Caco-2 (cell line): ENCODE data around the gene GIPC3. TPM values are rescaled to one million over a fixed set of nuclear protein-coding genes. Genes with fewer than 3 reads are reported as not detected.

Experiments used
- BruUV-seq: library from RNA; stranded (reverse); fragments of 400-500 nt; replicated peaks from 2 replicates; lab custom pipeline; 2021; lab: Mats Ljungman, UMichigan
- CTCF ChIA-PET: fragments of 300-600 bp; sonication (Branson Sonifier 250); formaldehyde crosslinking; loops from one replicate; lab custom pipeline; 2022; ENCODE audit warnings: antibody characterized with exemption; lab: Charles Lee
- POLR2A ChIA-PET: fragments of 300-600 bp; sonication (Branson Sonifier 250); formaldehyde crosslinking; loops from one replicate; lab custom pipeline; 2022; ENCODE audit warnings: antibody characterized with exemption; lab: Charles Lee
- DNase-seq, 2 experiments: peaks; one replicate each; pipeline versions ENCODE4 v3.0.0 to v3.0.0-alpha.2; 2020 to 2022
- H3K27me3 ChIP-seq: replicated peaks from 2 replicates; pipeline ENCODE4 v1.6.0; 2011; ENCODE audit warnings: low read length; ENCODE audit not compliant: control insufficient read depth, insufficient read depth
- H3K36me3 ChIP-seq: 2 replicates; pipeline ENCODE4 v1.5.1; 2011; ENCODE audit warnings: low read length; ENCODE audit not compliant: control insufficient read depth, insufficient read depth
- H3K4me1 ChIP-seq: fragments of 250-450 bp; sonication (Bioruptor Pico); 2 replicates; pipeline ENCODE4 v1.5.1; 2020; ENCODE audit warnings: mild to moderate bottlenecking
- H3K4me3 ChIP-seq: 2 replicates; pipeline ENCODE4 v1.5.1; 2011; ENCODE audit warnings: low read depth, mild to moderate bottlenecking, control low read depth, low read length
- H3K9me3 ChIP-seq: fragments of 250-450 bp; sonication (Bioruptor Pico); 2 replicates; pipeline ENCODE4 v1.5.1; 2020; ENCODE audit warnings: mild to moderate bottlenecking, moderate library complexity
- H3K27ac Mint-ChIP-seq: one replicate; pipeline ENCODE4 v1.8.0; 2022; ENCODE audit warnings: mixed read lengths; ENCODE audit not compliant: unreplicated experiment
- H3K27me3 Mint-ChIP-seq: one replicate; pipeline ENCODE4 v1.8.0; 2022; ENCODE audit warnings: mixed read lengths; ENCODE audit not compliant: insufficient read depth, unreplicated experiment
- H3K36me3 Mint-ChIP-seq: one replicate; pipeline ENCODE4 v1.8.0; 2022; ENCODE audit warnings: mild to moderate bottlenecking, mixed read lengths; ENCODE audit not compliant: insufficient read depth, unreplicated experiment
- H3K4me1 Mint-ChIP-seq: one replicate; pipeline ENCODE4 v1.8.0; 2022; ENCODE audit warnings: low read depth, mixed read lengths; ENCODE audit not compliant: unreplicated experiment
- H3K4me3 Mint-ChIP-seq: one replicate; pipeline ENCODE4 v1.8.0; 2022; ENCODE audit warnings: mild to moderate bottlenecking, moderate library complexity, mixed read lengths; ENCODE audit not compliant: unreplicated experiment
- H3K9me3 Mint-ChIP-seq: one replicate; pipeline ENCODE4 v1.8.0; 2022; ENCODE audit warnings: mixed read lengths; ENCODE audit not compliant: unreplicated experiment
- CTCF ChIP-seq, 2 experiments: fragments of 200-600 bp in 1 of 2; IDR thresholded peaks; 1 replicate in 1 of 2; 2 replicates in 1 of 2; pipeline versions ENCODE4 v1.5.1 to v1.8.0; 2011 to 2022; ENCODE audit warnings: antibody characterized with exemption in 1 of 2, control low read depth in 1 of 2, inconsistent platforms in 1 of 2, low read depth in 1 of 2, low read length in 1 of 2, mild to moderate bottlenecking in 1 of 2, moderate library complexity in 1 of 2; ENCODE audit not compliant: insufficient read depth in 1 of 2, severe bottlenecking in 1 of 2, unreplicated experiment in 1 of 2
- intact Hi-C: fragments of 100-400 bp; cut with micrococcal nuclease; formaldehyde crosslinking; loops from one replicate; pipeline ENCODE4 v1.10.0; 2022; ENCODE audit not compliant: unreplicated experiment
- total RNA-seq: library from RNA; stranded (reverse); gene quantifications from 2 replicates; pipeline ENCODE4 v1.2.3, GENCODE V29; 2022

The GIPC3 gene
- total RNA-seq, 1 experiment from 2014 or later, result not detected

DNA sequence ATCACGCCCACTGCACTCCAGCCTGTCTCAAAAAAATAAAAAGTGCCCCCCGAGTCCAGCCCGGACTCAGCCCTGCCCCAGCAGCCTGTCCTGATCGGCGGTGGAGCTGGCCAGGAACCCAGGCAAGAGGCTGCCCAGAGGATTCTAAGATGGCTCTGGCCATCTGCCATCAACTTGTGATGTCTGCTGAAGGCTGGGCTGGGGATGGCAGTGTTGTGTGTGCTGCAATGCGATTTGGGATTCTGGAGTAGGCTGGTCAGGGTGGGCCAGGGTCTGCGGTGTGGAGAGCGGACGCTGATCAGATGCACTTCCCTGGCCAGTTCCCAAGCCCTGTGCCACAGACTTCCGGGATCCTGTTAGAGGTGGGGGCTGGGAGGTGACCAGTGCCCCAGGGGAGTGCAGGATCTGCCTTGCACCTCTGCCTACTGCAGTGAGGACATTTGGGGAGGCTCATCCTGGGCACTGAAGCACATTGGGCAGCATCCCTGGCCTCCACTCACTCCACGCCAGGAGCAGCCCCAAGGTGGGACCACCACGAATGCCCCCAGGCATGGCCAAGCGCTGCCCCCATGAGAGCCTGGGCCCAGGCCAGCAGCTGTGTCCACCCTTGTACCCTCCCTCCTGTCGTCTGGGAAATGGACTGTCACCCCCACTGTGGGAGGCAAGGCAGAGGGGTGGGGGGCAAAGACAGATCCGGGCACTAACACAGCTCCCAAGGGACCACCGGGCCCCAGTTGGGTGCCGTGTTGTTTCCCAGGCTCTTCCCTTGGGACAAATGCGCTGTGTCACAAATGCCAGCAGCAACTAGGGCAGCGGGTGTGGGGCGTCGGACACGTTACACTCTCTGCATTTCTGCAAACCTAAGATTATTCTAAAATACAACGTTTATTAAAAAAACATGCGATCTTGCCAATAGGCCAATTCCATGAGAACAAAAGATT, 24.8 kb downstream of the GIPC3 start:
- no peak overlapping the region for H3K27ac Mint-ChIP-seq
- Histone ChIP-seq H3K27me3 (no peaks in the 10 kb centered on the region), H3K36me3 (no peaks in the 10 kb centered on the region), H3K4me3 (no peak overlapping the region), H3K4me1 (no peaks in the 10 kb centered on the region), H3K9me3 (no peaks in the 10 kb centered on the region)
- no peaks in the 10 kb centered on the region for H3K27me3 Mint-ChIP-seq
- TF ChIP-seq CTCF (IDR thresholded peaks at IDR 0.05; ENCODE audit: insufficient read depth in 1 of 2, low read depth in 1 of 2, low read length in 1 of 2, severe bottlenecking in 1 of 2, unreplicated experiment in 1 of 2), result no peak
- no peaks in the 10 kb centered on the region for H3K9me3 Mint-ChIP-seq
- CTCF ChIA-PET, result no interaction called here
- no TSS peak for BruUV-seq
- H3K36me3 Mint-ChIP-seq, result peaks cover 6% of the 10 kb centered on the region
- POLR2A ChIA-PET, result no interaction called here
- no peaks in the 10 kb centered on the region for H3K4me1 Mint-ChIP-seq
- no peak for DNase-seq
- H3K4me3 Mint-ChIP-seq, result no peak overlapping the region
- intact Hi-C loops, result no loop called here

DNA sequence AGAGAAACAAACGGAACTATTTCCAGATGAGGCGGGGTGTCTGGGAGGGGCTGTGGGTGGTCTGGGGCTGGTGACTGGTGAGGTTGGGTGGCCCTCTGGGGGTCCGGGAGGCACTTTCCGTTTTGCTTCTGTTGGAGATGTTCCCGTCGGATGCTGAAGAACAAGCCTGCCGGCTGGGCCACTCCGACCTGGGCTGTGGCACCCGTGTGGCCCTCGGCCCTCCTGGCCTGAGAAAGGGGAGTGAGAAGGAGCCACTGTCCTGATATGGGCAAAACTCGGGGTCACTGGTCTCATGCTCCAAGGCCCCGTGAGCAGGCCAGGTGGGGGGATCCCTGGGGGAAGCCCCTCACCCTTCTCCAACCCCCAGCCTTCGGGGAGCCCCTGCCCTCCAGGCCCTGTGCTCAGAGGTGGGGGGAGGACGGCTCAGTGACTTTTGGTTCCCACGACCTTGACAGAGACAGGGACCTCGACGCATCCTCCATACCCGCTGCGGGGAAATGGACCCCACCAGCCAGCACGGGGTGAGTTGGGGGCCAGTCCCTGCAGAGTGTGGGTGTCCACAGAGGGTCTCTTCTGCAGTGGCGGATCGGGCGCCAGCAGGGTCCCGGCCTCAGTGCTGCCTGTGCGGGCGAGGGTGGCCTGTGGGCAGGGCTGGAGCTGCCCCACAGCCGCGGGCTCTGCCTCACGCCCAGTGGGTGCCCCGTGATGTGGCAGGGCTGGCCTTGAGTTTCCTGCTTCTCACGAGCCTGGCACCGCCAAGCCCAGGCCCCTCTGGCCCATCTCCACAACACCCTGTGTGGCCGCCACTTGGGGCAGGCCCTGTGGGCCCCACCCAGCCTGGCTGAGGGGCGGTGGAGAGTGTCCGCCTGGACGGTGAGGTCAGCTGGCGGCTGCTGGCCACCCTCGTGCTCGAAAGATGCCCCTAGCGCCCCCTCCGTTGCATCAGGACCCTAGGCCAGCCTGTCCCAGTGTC, 25.8 kb downstream of the GIPC3 start:
- intact Hi-C loops, result no loop called here
- ChIA-PET CTCF (no interaction called here), POLR2A (no interaction called here)
- no TSS peak for BruUV-seq
- Mint-ChIP-seq H3K36me3 (peaks cover 6% of the 10 kb centered on the region), H3K4me1 (no peaks in the 10 kb centered on the region), H3K9me3 (no peaks in the 10 kb centered on the region), H3K27me3 (no peaks in the 10 kb centered on the region), H3K27ac (no peak overlapping the region), H3K4me3 (no peak overlapping the region)
- H3K27me3 ChIP-seq, result no peaks in the 10 kb centered on the region
- H3K9me3 ChIP-seq, result no peaks in the 10 kb centered on the region
- H3K36me3 ChIP-seq, result no peaks in the 10 kb centered on the region
- DNase-seq, result no peak
- H3K4me1 ChIP-seq, result no peaks in the 10 kb centered on the region
- no peak for TF ChIP-seq CTCF (IDR thresholded peaks at IDR 0.05; ENCODE audit: insufficient read depth in 1 of 2, low read depth in 1 of 2, low read length in 1 of 2, severe bottlenecking in 1 of 2, unreplicated experiment in 1 of 2)
- no peak overlapping the region for H3K4me3 ChIP-seq

GRCh38 chr19:3611841-3612240, 26.6 kb downstream of the GIPC3 start:
- H3K36me3 ChIP-seq, result no peaks in the 10 kb centered on the region
- H3K4me3 ChIP-seq, result no peak overlapping the region
- no peak overlapping the region for H3K27ac Mint-ChIP-seq
- no peaks in the 10 kb centered on the region for H3K4me1 ChIP-seq
- BruUV-seq, result no TSS peak
- peaks cover 6% of the 10 kb centered on the region for H3K36me3 Mint-ChIP-seq
- no peak overlapping the region for H3K4me3 Mint-ChIP-seq
- no peaks in the 10 kb centered on the region for H3K27me3 ChIP-seq
- H3K4me1 Mint-ChIP-seq, result no peaks in the 10 kb centered on the region
- intact Hi-C loops, result no loop called here
- DNase-seq, result no peak
- CTCF ChIA-PET, result no interaction called here
- no peaks in the 10 kb centered on the region for H3K9me3 Mint-ChIP-seq
- H3K27me3 Mint-ChIP-seq, result no peaks in the 10 kb centered on the region
- POLR2A ChIA-PET, result no interaction called here
- H3K9me3 ChIP-seq, result no peaks in the 10 kb centered on the region
- TF ChIP-seq CTCF (IDR thresholded peaks at IDR 0.05; ENCODE audit: insufficient read depth in 1 of 2, low read depth in 1 of 2, low read length in 1 of 2, severe bottlenecking in 1 of 2, unreplicated experiment in 1 of 2), result no peak
